ENCODE results near the gene RPS6KA3.

DNA sequence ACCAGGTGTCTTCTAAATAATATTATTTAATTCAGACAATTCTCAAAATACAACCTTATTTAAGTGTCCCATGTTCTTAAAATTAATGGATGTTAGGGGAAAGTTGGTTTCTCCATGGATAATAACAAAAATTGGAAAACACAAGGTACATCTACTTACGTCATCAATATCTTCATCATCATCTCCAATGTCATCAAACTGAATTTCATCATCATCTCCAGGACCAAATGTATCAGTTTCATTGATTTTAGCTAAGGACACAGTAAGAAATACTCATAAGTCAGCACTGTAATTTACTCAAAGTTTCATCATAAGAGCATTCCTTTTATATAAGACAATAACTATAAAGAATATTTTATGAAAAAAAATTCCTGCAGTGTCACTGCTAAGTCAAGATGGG, 136.4 kb downstream of the RPS6KA3 start:
- TF ChIP-seq, protein P1, sequence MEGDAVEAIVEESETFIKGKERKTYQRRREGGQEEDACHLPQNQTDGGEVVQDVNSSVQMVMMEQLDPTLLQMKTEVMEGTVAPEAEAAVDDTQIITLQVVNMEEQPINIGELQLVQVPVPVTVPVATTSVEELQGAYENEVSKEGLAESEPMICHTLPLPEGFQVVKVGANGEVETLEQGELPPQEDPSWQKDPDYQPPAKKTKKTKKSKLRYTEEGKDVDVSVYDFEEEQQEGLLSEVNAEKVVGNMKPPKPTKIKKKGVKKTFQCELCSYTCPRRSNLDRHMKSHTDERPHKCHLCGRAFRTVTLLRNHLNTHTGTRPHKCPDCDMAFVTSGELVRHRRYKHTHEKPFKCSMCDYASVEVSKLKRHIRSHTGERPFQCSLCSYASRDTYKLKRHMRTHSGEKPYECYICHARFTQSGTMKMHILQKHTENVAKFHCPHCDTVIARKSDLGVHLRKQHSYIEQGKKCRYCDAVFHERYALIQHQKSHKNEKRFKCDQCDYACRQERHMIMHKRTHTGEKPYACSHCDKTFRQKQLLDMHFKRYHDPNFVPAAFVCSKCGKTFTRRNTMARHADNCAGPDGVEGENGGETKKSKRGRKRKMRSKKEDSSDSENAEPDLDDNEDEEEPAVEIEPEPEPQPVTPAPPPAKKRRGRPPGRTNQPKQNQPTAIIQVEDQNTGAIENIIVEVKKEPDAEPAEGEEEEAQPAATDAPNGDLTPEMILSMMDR (IDR thresholded peaks at IDR 0.05 in 4 of 5, conservative IDR thresholded peaks at IDR 0.05 in 1 of 5), result no peak
- TF ChIP-seq POLR2A (IDR thresholded peaks at IDR 0.05), result no peak
